H54 (cell line): ENCODE data around the gene CNTNAP4.

ENCODE experiments used
- DNase-seq: peaks from one replicate; pipeline ENCODE4 v3.0.0; 2011; ENCODE audit warnings: low spot score, mixed read lengths; ENCODE audit not compliant: insufficient read length
- FAIRE-seq: peaks from 3 replicates; lab custom pipeline; 2011; peaks lifted over from hg19 to GRCh38; lab: Jason Lieb, UNC
- POLR2A ChIP-seq: IDR thresholded peaks from 2 replicates; pipeline ENCODE4 v1.6.1; 2011; ENCODE audit warnings: low read depth, mild to moderate bottlenecking, low read length

CNTNAP4 gene

DNA sequence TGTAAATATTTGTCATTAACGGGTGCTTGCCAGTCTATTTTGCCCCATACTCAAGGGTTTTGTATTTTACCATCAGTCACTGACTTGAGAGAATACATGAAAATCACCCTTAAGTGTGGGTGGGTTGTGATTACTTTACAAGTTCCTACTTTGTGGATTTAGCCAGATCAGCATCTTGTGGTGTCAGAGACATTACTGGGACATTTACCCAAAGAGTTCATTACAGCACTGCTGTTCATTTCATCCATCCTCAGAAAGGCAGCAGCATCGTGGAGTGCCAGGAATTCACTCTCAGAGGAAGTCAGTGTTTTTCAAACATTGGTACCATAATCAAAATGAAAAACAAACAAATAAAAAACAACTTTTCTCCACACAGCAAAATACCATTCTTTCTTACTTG, 110.8 kb downstream of the CNTNAP4 start:
- FAIRE-seq (no peak), DNase-seq (no peak)
- TF ChIP-seq POLR2A: no peak

DNA sequence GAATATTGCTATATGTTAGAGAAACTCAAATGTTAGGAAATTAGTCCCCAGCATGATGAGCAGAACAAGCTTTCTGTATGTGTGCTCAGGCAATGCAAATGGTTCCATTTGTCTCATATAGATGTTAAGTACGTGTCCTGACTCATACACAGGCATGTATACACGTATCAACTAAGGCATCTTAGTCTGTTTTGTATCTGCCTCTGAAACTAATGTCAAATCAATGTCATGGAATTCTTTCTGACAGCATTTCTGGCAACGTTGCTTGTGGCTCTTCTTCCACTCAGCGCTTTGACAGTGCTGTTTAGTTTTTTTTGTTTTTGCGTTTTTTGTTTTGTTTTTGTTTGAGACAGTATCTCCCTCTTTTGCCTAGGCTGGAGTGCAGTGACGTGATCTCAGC, 111.9 kb downstream of the CNTNAP4 start:
- FAIRE-seq (no peak), DNase-seq (no peak)
- no peak for TF ChIP-seq POLR2A

DNA sequence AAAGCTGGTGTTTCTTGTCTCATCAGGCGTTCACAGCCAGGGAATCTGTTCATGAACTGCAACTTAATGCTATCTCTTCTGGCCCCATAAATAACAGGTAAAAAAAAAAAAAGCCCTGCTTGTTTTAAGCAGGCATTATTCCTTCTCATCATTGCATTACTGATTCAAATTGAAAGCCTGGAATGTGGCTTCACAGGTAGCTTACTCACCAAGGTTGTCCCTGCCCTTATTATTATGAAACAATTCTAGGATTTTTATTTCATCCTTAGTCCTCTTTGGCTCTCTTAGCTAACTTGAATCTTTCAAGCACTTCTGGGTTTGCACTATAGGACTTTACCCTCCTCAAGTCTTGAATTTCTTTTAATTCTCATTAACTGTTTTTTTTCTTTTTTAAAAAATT, 113.3 kb downstream of the CNTNAP4 start:
- DNase-seq: no peak
- TF ChIP-seq POLR2A: no peak
- no peak for FAIRE-seq

DNA sequence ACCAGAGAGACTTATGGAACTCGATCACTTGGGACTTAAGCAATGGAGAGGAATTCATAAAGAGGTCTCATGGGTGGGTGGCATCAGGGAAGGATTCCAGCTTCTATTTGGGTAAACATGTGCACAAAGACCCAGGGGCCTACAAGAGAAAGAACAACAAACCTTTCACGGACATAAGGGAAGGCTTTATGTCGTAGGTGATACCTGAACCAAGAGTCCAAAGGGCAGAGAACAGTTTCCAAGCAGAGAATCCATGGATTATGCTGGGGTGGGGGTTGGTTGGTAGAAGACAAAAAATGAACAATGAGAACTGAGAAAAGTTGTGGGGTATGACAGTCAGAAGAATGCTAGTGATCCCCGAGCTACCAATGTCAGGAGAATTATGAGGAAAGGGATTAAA, 119.8 kb downstream of the CNTNAP4 start:
- FAIRE-seq: no peak
- TF ChIP-seq POLR2A: no peak
- no peak for DNase-seq

DNA sequence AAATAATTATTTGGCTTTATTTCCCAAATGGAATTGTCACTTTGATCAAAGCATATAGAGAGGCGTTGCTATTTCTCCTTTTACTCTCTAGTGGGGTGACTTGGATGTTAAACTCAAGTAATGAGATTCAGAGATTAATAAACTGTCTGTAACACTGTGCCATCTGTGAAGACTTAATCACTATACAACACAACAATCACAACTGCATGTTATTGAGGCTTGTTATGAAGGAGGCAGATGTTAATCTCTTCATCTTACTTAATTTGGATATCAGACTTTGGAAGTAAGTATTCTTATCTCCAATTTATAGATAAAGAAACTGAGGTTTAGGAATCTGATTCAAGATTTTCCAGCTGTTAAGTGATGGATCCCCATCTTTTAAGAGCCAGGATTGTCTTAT, 132.5 kb downstream of the CNTNAP4 start:
- TF ChIP-seq POLR2A: no peak
- DNase-seq: no peak

DNA sequence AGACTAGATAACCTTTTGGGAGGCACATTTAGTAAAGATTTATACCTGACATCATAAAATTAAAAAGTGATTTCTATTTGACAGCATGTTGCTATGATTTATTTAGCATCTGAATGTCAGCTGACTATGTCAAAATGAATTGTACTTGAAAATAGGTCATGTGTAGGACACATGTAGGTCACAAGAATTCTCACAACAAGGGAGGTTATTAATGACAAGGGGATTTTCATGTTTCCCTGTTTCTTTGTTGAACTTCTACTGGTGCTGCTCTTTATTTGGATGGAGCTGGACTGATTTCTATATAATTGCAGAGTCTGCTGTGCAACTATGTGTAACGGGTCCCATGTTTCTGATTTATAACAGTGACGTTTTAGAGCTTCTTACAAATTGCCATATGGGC, 144.4 kb downstream of the CNTNAP4 start:
- no peak for DNase-seq
- TF ChIP-seq POLR2A: no peak
- no peak for FAIRE-seq

More for the DNA sequence above, 132.5 kb downstream of the CNTNAP4 start:
- FAIRE-seq: no peak

DNA sequence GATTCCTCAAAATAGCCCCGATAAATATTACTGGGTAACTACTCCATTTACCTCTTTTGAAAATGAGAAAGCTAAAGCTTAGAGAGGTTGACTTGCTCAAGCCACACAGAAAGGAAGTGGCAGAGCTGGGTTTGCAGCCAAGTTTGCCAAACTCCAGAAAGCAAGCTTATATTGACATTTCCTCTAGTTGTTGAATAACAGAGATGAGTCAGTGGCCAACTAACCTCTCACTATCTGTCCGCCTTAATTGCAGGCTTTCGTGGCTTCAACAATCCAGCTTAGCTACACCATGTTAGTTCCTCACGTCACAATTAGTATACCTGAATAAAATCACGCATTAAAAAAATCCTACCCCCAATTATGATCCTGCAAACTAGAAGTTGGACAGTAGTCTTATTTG, 151.7 kb downstream of the CNTNAP4 start:
- DNase-seq: no peak
- no peak for TF ChIP-seq POLR2A
- FAIRE-seq: no peak

DNA sequence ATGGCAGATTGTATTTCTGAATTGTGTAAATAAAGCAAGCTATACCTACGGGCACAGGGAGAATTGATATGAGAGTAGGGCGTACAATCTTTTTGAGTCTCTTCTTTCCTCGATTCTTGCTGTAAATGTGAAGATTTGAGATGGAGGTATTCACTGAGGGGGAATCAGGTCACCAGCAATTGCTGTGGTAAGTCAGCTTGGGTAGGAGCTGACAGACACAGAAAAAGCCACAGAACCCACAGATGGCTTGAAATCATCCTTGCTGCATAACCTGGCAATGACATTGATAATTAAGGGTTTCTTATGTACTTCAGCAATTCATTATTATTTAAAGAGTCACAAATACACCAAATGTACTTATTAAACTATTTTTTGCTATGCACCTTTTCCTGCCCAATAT, 164.2 kb downstream of the CNTNAP4 start:
- DNase-seq: no peak
- no peak for TF ChIP-seq POLR2A
- no peak for FAIRE-seq

DNA sequence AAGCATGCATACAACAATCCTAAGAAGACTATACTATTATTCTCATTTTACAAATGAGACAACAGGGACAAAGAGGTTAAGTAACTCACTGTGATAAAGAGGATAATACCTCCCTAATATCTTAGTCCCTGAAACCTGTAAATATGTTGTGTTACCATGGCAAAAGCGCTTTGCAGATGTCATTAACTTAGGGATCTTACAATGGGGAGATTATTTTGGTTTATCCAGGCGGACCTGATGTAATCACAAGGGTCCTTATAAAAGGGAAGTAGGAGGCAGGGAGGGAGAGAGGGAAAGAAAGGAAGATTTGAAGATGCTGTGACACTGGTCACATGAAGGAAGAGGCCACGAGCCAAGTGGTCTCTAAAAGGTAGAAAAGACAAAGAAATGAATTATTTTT, 164.7 kb downstream of the CNTNAP4 start:
- no peak for FAIRE-seq
- no peak for DNase-seq
- no peak for TF ChIP-seq POLR2A

DNA sequence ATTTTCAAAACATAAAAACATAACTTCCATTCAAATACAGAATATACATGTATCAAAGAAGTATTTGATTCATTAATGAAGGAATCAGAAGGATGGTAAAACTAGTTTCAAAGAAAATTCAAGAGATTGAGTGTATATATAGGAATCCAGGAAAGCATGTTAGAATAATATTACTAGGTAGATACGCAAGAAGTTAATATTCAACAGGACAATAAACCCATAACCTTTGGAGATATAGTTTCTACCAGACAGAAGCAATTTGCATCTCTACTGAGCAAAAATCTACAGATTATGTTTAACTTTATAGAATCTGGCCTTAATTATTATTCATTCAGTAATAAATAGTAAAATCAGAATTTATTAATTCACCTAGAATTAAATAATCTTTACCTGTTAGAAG, 166.8 kb downstream of the CNTNAP4 start:
- FAIRE-seq (no peak), DNase-seq (no peak)
- no peak for TF ChIP-seq POLR2A

DNA sequence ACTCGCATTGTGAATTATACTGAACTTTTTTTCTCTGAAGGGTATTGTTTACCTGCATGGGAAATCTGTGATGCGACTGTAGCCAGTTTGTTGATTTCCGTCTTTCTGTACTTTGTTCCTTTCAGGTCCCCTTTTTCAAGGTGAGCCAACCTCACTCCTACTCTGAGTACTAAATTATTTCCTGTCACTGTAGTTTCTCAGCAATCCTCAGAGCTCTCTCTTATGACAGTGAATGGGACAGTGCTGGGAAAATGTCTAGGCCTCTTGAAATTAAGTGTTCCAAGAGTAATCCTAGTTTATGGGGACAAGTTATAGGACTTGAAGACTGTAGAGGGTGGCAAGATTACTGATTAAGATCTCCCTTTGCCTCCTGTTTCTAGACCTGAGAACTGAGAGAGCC, 167.6 kb downstream of the CNTNAP4 start:
- TF ChIP-seq POLR2A: no peak
- DNase-seq: no peak
- FAIRE-seq: no peak

DNA sequence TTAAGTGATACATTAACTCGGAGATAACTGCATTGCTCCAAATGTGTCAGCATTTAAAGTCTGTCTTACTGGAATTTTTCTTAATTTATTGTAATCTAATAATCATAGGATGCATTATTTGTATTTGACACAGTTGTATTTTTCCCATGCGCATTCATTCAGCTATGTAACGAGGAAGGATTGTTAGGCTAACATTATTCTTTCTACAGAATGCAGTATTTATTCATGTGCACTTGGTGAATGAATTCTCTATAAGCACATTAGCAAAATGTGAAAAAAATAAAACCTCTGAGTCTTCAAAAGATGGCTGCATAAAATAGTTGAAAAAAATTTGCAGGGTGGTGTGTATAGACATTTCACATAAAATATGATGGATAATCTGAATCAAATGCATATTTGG, 168.6 kb downstream of the CNTNAP4 start:
- DNase-seq (no peak), FAIRE-seq (no peak)
- TF ChIP-seq POLR2A: no peak

DNA sequence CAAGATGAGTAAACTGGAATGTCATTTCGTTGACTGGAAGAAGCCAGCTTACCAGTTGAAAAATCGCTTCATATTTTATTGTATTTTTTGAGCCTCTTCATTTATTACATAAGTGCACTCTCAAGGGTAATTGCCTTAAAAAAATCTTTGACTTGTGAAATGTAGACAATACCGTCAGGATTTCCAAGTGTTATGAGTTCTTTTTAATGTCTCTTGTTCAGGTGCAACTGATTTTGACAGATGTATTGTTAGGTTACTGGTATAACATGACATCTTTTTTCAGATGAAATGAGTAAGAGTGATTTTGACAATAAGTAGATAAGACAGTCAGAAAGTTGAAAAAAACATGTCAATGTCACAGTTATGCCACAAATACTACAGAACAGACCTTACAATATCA, 169.1 kb downstream of the CNTNAP4 start:
- TF ChIP-seq POLR2A: no peak
- no peak for FAIRE-seq
- no peak for DNase-seq

DNA sequence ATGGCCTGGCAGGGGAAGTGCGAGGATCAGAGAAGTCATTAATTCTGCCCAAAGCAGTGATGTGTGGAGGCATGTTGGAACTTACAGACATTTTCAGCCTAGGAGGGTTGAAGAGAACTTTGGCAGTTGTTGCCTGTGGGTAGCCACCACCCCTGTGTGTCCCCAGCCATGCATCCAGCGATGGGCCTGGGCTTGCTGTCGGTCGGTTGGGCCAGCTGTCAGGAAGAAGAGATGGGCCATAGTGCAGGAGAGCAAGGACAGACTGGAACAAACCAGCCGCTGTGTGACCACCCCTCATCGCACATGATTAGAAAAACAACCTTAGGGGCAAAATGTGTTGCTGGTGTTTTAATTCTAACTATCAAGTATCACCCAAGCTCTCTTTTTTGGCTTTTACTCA, 173.7 kb downstream of the CNTNAP4 start:
- FAIRE-seq: no peak
- TF ChIP-seq POLR2A: no peak
- no peak for DNase-seq

DNA sequence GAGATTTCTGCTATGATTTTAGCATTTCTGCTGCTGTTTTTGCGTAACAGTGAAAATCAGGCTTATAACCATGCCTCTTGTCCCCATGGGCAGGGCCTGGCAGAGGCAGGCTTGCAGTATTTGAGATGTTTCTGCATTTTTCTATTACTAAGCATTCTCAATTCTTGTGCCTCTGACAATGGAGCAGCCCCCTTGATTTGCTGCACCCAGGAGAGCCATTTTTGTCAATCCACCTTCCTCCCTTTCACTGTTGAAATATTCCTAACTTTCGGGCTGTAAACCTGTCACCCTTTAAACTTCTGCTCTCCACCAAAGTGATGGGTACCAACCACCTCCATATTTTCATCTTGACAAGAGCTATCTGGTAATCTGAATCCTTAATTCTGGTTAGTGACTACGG, 178.1 kb downstream of the CNTNAP4 start:
- FAIRE-seq: no peak
- DNase-seq: no peak
- no peak for TF ChIP-seq POLR2A

DNA sequence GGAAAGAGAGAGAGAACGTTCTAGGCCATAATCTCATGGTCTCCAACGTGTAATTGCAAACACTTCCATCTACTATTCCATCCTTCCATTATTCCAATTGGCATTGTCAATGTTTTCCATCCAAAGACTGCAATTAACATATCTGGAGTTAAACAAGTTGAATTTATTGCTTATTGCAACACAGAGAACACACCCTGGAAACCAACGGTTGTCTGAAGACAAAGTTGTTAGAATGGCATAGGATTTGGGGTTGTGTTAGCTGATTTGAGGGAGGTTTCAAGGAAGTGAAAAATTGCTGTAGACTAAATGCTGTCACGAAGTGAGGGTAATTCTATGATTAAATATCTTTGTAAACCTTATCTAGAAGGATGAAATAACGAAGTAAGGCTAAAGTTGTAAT, 178.8 kb downstream of the CNTNAP4 start:
- FAIRE-seq: no peak
- TF ChIP-seq POLR2A: no peak
- DNase-seq: no peak
